A172 (cell line): Measurements from ENCODE around the gene ACOT11. TPM values are rescaled to one million over a fixed set of nuclear protein-coding genes. Genes with fewer than 3 reads are reported as not detected.

Experiments used
- DNase-seq: peaks from one replicate; pipeline ENCODE4 v3.0.0-alpha.2; 2015; ENCODE audit warnings: low spot score
- total RNA-seq: library from RNA; depleted of rRNA; stranded (reverse); fragments of >200 nt; shearing (Covaris generic); gene quantifications from 2 replicates; pipeline ENCODE4 v1.2.3, GENCODE V29; 2014

The ACOT11 gene
- total RNA-seq, 1 experiment from 2014 or later: 3.0 TPM

DNA sequence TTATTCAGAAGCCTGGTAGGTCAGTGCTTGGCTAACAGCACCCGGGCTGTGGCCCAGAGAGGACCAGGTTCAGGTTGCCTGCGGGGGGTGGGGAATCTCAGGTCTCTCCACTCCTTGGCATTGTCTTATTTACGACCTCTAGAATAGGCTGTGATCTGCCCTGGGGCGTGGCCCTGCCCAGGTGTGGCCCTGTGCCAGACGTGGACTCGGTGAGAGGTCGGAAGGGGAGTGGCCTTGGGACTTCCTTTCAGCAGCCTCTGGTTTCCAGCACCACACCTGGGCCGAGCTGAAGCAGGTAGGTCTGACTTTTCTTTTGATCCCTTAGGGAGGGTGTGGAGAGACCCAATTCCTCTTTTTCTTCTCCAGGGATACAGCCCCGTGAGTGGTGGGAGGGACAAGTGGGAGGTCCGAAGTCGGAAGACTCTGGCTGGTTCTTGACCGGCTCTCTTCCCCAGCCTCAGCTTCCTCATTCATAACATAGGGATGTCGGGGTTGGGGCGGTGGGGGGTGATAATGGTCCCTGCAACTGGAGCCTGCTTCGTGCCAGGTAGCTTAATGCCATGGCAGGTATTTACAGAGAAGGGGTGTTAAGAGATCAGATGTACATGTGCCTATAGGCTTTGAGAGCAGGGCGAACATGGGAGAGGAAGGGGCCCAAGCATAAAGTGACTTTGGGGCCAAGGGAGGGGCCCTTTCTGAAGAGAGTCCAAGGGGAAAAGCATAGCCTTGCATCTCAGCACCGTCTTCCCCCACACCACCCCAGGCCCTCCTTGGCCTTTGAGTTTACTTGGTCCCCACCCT is 16.5 kb downstream of the ACOT11 start:
- no peak for DNase-seq

DNA sequence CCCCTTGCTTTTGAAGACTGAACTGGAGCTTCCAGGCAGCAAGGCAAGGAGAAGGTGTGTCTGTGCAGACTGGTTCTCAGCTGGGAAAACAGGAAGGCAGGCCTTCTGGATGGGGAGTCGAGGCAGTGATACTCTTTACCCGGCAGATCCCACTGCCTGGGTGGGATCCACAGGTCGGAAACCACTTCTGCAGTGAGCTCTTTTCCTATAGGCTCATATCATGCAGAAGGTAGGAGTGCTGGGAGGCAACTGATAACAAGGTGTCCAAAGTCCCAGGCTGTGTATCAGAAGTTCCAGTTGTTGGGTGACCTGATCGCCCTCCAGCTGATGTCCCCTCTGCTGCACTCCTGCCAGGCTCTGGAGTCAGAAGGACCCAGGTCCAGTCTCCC is 17.1 kb downstream of the ACOT11 start:
- no peak for DNase-seq

DNA sequence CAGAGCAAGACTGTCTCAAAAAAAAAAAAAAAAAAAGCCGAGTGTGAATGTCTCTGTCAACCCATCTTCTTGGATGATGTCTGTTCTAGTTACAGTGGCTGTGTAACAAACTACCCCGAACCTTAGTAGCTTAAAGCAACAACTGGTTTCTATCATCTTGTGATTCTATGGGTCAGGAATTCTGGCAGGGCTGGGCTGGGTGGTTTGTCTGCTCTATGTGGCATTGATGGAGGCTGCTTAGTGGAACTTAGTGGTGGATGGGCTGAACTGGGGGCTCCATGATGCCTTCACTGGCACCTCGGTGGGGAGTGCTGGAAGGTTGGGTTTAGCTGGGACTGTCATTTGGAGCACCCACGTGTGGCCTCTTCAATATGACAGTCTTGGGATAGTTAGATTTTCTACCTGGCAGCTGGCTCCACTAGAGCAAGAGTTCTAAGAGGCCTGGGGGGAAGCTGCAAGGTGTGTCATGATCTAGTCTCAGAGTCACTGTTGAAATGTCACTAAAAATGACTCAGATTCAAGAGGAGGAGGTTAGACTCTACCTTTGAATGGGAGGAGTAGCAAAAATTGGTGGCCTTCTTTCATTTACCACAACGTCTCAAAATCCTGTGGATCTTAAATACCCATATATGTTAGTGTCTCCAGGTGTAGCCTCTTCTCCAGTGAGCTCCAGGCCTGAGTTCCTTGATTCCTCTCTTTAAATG is 18.6 kb downstream of the ACOT11 start:
- DNase-seq: no peak

- no peak for DNase-seq
These were observed 19.9 kb downstream of the ACOT11 start for GRCh38 chr1:54567961-54568360.

GRCh38 chr1:54569339-54569738 is 21.3 kb downstream of the ACOT11 start:
- peak; percentile 49 for DNase-seq

DNA sequence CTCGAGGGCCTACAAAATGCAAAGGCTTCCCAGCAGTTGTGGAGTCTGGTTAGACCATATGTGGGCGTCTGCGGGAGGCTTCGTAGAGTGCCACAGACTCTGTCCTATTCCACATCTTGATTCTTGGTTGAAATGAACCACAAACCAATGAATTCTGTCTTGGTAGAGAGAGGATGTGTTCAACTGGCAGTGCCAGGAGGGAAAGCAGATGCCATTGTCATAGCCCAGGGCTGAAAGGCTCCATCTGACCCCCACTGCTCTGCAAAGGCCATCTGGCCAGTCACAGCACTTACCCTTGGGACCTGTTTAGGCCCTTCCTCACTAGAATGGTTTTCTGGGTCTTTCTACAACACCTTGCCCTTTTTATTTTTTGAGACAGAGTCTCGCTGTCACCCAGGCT is 22.1 kb downstream of the ACOT11 start:
- no peak for DNase-seq

- DNase-seq: no peak
These were observed 23.3 kb downstream of the ACOT11 start for GRCh38 chr1:54571326-54571725.

DNA sequence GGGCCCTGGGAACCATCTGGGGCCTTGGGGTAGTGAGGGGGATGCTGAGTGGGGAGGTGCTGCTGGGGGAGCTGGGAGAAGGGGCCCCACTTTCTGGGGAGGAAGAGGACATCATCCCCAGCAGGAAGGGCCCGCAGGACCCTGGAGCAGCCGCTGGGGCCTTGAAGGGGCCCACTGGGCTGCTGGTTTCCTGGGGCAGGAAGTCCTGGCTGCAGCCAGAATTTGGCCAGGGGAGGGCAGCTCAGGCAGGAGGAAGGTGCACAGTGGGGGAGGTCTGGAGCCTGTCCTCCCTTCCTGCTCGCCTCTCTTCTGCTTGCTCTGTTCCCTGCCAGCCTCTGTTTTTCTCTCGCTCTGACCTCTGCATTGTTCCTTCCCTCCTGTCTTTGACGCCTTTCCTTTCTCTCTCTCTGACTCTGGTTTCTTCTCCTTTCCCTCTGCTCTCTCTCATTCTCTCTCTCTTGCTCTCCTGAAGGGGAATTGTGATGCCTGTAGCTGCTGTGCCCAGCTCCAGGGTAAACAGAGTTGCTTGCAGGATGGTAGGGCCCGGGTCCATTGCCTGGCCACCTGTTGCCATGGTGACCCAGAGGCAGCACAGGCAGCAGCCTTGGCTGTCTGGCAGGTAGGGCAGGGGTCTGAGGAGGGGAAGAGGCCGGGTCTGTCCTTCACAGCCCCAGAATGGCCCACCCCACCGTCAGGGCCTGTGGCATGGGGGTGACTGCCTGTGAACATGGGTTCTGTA is 23.9 kb downstream of the ACOT11 start:
- DNase-seq: no peak

DNA sequence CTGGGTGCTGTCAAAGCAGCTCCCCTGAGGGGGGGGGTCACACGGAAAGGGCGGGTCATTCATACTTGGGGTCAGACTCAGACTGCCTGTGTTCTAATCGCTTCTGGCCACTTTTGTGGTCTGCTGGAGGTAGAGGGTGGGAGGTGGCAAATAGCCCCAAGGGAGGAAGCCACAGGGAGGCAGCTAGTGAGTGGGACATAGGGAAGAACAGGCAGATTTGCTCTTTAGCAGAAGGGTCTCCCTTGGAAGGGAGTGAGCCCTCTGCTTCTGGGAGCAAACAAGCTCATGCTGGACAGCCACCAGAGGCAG is 24.5 kb downstream of the ACOT11 start:
- no peak for DNase-seq

- no peak for DNase-seq
These were observed 26.2 kb downstream of the ACOT11 start for GRCh38 chr1:54574158-54574778.

DNA sequence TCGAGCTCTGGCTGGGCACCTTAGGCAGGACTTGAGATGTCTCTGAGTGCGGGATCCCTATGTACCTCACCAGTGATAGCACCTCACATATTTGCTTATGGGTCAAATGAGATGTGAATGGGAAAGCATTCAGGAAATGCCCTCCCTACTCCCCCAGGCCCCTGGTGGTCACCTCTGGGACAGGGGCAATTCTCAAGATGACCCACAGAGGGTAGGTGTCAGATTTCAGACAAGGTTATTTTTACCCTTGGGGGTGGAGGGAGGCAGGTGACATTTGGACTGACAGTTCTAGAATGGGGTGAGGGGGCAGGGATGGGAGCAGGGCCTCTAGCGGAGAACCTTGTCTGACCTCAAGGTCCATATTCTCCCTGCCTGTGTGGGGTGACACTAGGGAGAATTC is 27.1 kb downstream of the ACOT11 start:
- no peak for DNase-seq

DNA sequence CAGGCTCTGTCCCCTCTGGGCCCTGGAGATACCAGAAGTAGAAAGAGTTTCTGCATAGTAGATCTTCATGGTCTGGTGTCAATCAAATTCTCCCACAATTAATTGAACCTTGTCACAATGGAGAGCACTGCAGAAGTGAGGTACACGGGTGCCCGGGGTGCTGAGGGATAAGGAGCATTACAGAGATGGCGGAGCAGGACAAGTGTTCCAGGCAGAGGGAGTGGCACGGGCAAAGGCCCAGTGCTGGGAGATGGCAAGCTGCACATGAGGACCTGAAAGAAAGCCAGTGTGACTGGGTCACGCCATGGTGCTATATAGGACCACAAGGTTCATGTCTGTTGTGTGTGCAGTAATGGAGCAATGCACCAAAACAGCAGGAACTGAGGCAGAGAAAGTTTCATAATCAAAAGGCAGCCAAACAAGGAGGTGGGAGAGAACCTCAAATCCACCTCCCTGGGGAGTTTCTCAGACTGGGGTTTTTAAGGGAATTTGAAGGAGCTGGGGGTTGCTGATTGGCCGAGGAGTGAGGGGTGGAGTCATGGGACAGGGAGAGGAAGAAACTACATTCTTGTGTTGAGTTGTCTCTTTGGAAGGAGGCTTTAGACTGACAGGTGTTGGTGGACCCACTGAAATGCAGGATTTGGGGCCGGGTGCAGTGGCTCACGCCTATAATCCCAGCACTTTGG is 27.7 kb downstream of the ACOT11 start:
- DNase-seq: no peak

- DNase-seq: peak; percentile 8
These were observed 29.6 kb downstream of the ACOT11 start for GRCh38 chr1:54577612-54578011.

- no peak for DNase-seq
These were observed 31.3 kb downstream of the ACOT11 start for GRCh38 chr1:54579337-54579781.

DNA sequence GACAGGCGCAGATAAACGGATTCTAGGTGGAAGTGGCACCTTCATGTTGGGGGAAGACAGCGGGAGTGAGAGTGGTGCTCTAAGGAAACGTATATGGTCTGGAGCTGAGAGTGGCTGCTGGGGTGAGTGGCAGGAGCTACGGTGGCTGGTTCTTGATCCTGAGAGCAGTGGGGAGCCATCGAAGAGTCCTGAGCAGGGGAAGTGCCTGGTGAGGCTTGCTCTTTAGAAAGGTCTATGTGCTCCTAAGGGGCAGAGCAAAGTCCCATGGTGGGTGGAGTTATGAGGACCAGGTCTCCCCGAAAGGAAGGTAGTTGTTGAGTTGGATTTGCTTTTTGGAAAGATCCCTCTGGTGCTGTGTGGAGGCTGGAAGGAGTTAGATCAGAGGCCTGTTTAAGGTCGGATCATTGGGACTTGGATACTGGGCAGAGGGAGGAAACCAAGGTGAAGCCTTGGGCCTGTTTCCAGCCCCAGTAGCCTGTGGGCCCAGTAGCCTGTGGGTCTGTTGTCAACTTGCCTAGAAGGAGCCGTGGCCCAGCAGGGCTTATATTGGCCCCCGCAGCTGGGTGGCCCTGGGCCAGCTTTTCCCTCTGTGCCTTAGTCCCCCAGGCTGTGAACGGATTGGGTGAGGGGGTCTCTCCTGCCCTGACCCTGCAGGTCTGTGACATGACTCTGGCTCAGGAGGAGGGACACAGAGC is 33.0 kb downstream of the ACOT11 start:
- DNase-seq: no peak

DNA sequence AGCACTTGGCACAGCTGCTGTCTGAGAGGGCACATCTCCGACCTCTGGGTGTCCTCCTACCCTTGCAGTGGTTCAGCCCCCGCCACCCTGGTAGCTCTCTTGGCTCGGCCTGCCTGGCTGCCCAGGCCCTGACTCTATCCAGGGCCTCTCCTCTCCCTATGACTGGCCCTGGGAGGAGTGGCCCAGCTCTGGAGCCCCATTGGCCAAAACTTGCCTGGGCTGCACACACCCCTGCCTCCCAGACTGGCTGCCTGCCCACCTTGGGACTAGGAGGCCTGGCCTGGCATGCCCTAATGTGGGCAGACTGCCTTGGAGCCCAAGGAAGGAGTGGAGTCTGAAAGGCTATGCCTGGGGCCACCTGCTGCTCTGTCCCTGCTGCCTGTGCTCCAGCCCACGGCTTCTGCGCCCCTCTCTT is 33.6 kb downstream of the ACOT11 start:
- DNase-seq: peak; percentile 84

- DNase-seq: no peak
These were observed 34.7 kb downstream of the ACOT11 start for GRCh38 chr1:54582566-54583306.

DNA sequence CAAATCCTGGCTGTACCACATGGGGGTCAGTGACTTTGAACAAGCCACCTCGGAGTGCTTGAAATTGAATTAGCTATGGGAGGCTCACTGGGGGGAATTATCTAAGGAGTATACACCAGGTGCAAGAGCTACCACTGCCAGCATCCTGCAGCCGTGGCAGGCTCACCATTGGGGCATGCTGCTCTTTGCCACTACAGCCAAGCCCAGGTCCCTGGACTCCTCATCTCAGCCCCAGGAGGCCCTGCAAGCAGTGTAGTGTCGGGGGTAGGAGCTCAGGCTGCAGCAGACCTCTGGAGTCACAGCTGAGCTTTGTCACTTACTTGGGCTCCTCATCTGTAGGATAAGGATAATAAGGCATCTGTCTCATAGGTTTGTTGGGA is 35.3 kb downstream of the ACOT11 start:
- no peak for DNase-seq

- DNase-seq: no peak
These were observed 35.8 kb downstream of the ACOT11 start for GRCh38 chr1:54583871-54584270.

DNA sequence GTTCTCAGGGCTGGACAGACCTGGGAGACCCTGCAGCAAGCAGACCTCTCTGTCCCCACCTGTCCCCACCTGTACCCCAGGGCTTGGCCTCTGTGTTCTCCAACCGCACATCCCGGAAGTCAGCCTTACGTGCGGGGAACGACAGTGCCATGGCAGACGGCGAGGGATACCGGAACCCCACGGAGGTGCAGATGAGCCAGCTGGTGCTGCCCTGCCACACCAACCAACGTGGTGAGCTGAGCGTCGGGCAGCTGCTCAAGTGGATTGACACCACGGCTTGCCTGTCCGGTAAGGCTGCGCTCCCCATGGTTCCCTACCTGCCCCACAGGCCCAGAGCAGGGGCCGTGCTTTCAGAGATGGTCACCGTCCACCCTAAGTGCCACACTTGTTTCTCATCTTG is 36.5 kb downstream of the ACOT11 start:
- DNase-seq: no peak
